AG04449 (cell line): ENCODE measurements around the gene MBNL1.

Source experiments
- CTCF ChIA-PET: fragments of 350-600 bp; formaldehyde crosslinking; extraction: SDS; loops from one replicate; lab custom pipeline; 2021; ENCODE audit warnings: antibody characterized with exemption; lab: Yijun Ruan, JAX
- POLR2A ChIA-PET: fragments of 400-600, 350-600 bp; formaldehyde crosslinking; extraction: SDS; loops from one replicate; lab custom pipeline; 2020; ENCODE audit warnings: antibody characterized with exemption, inconsistent platforms; lab: Yijun Ruan, JAX
- DNase-seq: peaks from one replicate; pipeline ENCODE4 v3.0.0-alpha.2; 2010; ENCODE audit warnings: low read depth, low spot score
- H3K4me3 ChIP-seq: 2 replicates; pipeline ENCODE4 v1.5.1; 2011; ENCODE audit warnings: low read depth, mild to moderate bottlenecking, control low read depth, low read length
- TF ChIP-seq, protein P1 (sequence below): IDR thresholded peaks from one replicate; pipeline ENCODE4 v1.5.1; 2011; ENCODE audit warnings: mild to moderate bottlenecking, moderate library complexity, low read length, control low read depth, inconsistent platforms; ENCODE audit not compliant: insufficient read depth; ENCODE audit errors: missing control alignments

MBNL1 gene

DNA sequence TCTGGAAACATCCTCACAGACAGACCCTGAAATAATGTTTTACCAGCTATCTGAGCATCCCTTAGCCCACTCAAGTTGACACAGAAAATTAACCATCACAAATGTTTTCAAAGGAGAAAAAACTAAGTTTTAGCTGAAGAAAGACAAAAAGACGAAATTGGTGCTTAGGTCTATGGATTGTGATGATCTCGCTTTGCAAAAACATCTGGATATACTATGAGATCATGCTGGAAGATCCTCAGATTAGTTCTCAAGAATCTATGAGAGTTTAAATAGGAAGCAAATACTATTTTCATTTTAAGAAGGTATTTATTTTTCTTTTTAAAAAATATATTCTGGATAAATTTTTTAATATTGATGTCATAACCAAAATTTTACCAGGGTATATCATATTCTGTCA lies 42.6 kb upstream of the MBNL1 start:
- TF ChIP-seq, protein P1, sequence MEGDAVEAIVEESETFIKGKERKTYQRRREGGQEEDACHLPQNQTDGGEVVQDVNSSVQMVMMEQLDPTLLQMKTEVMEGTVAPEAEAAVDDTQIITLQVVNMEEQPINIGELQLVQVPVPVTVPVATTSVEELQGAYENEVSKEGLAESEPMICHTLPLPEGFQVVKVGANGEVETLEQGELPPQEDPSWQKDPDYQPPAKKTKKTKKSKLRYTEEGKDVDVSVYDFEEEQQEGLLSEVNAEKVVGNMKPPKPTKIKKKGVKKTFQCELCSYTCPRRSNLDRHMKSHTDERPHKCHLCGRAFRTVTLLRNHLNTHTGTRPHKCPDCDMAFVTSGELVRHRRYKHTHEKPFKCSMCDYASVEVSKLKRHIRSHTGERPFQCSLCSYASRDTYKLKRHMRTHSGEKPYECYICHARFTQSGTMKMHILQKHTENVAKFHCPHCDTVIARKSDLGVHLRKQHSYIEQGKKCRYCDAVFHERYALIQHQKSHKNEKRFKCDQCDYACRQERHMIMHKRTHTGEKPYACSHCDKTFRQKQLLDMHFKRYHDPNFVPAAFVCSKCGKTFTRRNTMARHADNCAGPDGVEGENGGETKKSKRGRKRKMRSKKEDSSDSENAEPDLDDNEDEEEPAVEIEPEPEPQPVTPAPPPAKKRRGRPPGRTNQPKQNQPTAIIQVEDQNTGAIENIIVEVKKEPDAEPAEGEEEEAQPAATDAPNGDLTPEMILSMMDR, result no peak
- CTCF ChIA-PET, result no interaction called here
- DNase-seq, result no peak
- no peak overlapping the region for H3K4me3 ChIP-seq
- POLR2A ChIA-PET, result no interaction called here

DNA sequence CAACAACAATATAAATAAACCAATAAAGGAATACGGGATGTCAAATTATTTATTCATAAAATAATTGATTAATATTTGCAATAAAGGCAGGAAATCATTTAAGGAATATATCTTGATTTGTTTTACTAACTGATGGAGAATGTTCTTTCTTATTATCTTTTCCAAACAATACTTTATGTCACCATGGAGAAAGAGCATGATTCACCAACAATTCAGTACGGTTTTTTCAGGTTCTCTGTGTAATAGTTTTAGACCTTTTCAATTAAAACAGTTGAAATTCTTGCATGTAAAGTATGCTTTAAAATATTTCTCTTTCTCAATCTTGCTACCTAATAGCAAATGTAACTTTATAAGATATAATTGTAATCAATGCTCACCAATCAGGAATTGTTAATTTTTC lies 41.7 kb upstream of the MBNL1 start:
- POLR2A ChIA-PET, result no interaction called here
- no peak overlapping the region for H3K4me3 ChIP-seq
- TF ChIP-seq, protein P1, result no peak
- DNase-seq, result no peak
- CTCF ChIA-PET, result no interaction called here

DNA sequence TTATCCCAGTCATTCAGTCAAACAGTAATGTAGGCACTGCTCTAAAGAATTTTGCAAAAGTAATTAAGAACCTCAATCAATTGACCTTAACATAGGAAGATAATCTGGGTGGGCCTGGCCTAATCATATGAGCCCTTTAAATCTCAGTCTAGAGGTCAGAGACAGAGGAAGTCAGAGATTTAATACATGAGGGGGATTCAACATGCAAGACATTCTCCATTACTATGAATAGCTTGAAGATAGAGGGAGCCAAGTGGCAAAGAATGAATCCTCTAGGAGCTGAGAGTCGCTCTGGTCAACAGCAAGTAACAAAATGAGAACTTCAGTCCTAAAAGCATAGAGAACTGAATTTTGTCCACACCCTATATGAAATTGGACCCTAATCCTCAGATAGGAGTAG lies 39.0 kb upstream of the MBNL1 start:
- no peak for DNase-seq
- H3K4me3 ChIP-seq, result no peak overlapping the region
- TF ChIP-seq, protein P1, result no peak
- ChIA-PET POLR2A (no interaction called here), CTCF (no interaction called here)

DNA sequence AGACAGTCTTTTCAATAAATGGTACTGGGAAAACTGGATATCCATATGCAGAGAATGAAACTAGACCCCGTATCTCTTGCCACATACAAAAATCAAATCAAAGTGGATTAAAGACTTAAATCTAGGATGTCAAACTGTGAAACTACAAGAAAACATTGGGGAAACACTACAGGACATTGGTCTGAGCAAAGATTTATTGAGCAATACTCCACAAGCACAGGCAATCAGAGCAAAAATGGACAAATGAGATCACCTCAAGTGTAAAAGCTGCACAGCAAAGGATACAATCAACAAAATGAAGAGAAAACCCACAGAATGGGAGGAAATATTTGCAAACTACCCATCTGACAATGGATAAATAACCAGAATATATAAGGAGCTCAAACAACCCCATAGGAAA lies 38.4 kb upstream of the MBNL1 start:
- no peak overlapping the region for H3K4me3 ChIP-seq
- POLR2A ChIA-PET, result no interaction called here
- TF ChIP-seq, protein P1, result no peak
- CTCF ChIA-PET, result interaction anchor here (1.1 kb wide), 1 partner anchor 8 kb away, joined by 3 read pairs; no protein-coding TSS in a partner anchor
- no peak for DNase-seq

DNA sequence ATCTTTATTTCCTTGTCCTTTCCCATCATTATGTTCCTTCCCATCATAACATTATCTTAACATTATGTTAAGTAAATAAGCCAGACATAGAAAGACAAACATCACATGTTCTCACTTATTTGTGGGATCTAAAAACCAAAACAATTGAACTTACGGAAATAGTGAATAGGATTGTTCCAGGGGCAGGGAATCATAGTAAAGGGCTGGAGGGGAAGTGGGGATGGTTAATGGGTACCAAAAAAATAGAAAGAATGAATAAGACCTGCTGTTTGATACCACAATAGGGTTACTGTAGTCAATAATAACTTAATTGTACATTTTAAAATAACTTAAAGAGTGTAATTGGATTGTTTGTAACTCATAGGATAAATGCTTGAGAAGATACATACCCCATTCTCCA lies 36.7 kb upstream of the MBNL1 start:
- TF ChIP-seq, protein P1, result no peak
- H3K4me3 ChIP-seq, result no peak overlapping the region
- DNase-seq, result no peak
- CTCF ChIA-PET, result no interaction called here
- POLR2A ChIA-PET, result no interaction called here

DNA sequence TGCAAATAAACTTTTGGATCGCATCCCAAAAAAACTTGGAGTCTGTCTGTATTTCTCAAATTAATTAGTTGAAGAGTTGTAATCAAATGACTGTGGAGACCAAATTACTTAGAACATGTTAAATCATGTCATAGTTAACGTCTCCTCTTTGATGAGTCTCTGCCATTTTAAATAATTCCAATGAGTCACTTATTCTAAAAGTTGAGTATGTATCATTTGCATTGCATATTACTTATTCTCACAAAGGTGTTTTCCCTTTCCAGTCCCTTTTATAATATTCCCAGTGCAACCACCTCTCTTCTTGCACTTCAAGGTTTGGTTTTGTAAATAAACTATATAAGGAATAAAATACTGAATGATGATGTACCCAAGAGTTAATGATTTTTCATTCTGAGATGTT lies 36.0 kb upstream of the MBNL1 start:
- ChIA-PET POLR2A (no interaction called here), CTCF (interaction anchor here (0.9 to 1.2 kb wide), 2 partner anchors 12 to 21 kb away, joined by 3 to 4 read pairs; no protein-coding TSS in a partner anchor)
- TF ChIP-seq, protein P1, result no peak
- no peak overlapping the region for H3K4me3 ChIP-seq
- no peak for DNase-seq
